Panc1 (cell line): ENCODE results near the gene CDC42EP3. TPM values are rescaled to one million over a fixed set of nuclear protein-coding genes. Genes with fewer than 3 reads are reported as not detected.

Experiments
- ATAC-seq: fragments of 200-7000 bp; cut with Tn5 transposase; 2 replicates; pipeline ENCODE4 v1.9.1; 2020; ENCODE audit warnings: mild to moderate bottlenecking, moderate library complexity
- BruUV-seq: library from RNA; stranded (reverse); fragments of 400-500 nt; replicated peaks from 2 replicates; lab custom pipeline; 2021; lab: Mats Ljungman, UMichigan
- CTCF ChIA-PET: fragments of 300-600 bp; sonication (Branson Sonifier 250); formaldehyde crosslinking; loops from one replicate; lab custom pipeline; 2022; ENCODE audit warnings: antibody characterized with exemption; lab: Charles Lee
- POLR2A ChIA-PET: fragments of 300-600 bp; sonication (Branson Sonifier 250); formaldehyde crosslinking; loops from one replicate; lab custom pipeline; 2022; ENCODE audit warnings: antibody characterized with exemption; lab: Charles Lee
- DNase-seq: peaks from one replicate; pipeline ENCODE4 v3.0.0-alpha.2; 2010; ENCODE audit warnings: low read depth, low spot score
- H3K27ac ChIP-seq: 2 replicates; pipeline ENCODE4 v1.5.1; 2011; ENCODE audit warnings: mild to moderate bottlenecking, low read length, inconsistent platforms
- H3K27me3 ChIP-seq: fragments of 200-500 bp; sonication (Bioruptor generic); 2 replicates; pipeline ENCODE4 v1.6.0; 2014; ENCODE audit warnings: low read length, inconsistent platforms; ENCODE audit not compliant: control insufficient read depth, insufficient read depth
- H3K36me3 ChIP-seq: fragments of 200-500 bp; sonication (Bioruptor generic); 2 replicates; pipeline ENCODE4 v1.5.1; 2014; ENCODE audit warnings: inconsistent platforms, mild to moderate bottlenecking, low read length, moderate library complexity; ENCODE audit not compliant: control insufficient read depth, insufficient read depth
- H3K4me1 ChIP-seq: 2 replicates; pipeline ENCODE4 v1.5.1; 2011; ENCODE audit warnings: inconsistent platforms, mild to moderate bottlenecking, low read length, moderate library complexity; ENCODE audit not compliant: control insufficient read depth, insufficient read depth
- H3K4me3 ChIP-seq, 2 experiments: 2 replicates each; pipeline ENCODE4 v1.5.1; 2011 to 2012; ENCODE audit warnings: low read depth in 2 of 2, low read length in 2 of 2, mild to moderate bottlenecking in 2 of 2, inconsistent platforms in 1 of 2, moderate library complexity in 1 of 2
- H3K9me3 ChIP-seq: fragments of 200-500 bp; sonication (Bioruptor generic); 2 replicates; pipeline ENCODE4 v1.5.1; 2014; ENCODE audit warnings: low read depth, mild to moderate bottlenecking, inconsistent platforms, low read length, moderate library complexity; ENCODE audit not compliant: control insufficient read depth, insufficient read depth
- CTCF ChIP-seq: fragments of 450-650 bp; IDR thresholded peaks from 2 replicates; pipeline ENCODE4 v1.5.1; 2017; ENCODE audit warnings: mild to moderate bottlenecking
- POLR2AphosphoS5 ChIP-seq: IDR thresholded peaks from 2 replicates; pipeline ENCODE4 v1.6.1; 2012; ENCODE audit warnings: mild to moderate bottlenecking, low read depth, low read length, moderate library complexity
- REST ChIP-seq, 2 experiments: IDR thresholded peaks; 2 replicates each; pipeline ENCODE4 v1.6.1; 2011 to 2012; ENCODE audit warnings: low read depth in 2 of 2, control low read depth in 1 of 2, low read length in 1 of 2, mild to moderate bottlenecking in 1 of 2, moderate library complexity in 1 of 2; ENCODE audit not compliant: insufficient read depth in 1 of 2
- SIN3A ChIP-seq: IDR thresholded peaks from 2 replicates; pipeline ENCODE4 v1.6.1; 2012; ENCODE audit warnings: low read depth, mild to moderate bottlenecking, low read length, moderate library complexity, borderline replicate concordance; ENCODE audit not compliant: insufficient read depth
- TCF7L2 ChIP-seq: IDR thresholded peaks from 2 replicates; pipeline ENCODE4 v1.6.1; 2011; ENCODE audit warnings: mild to moderate bottlenecking, low read depth, low read length, inconsistent platforms
- in situ Hi-C: cut with HindIII; loops from 2 replicates; pipeline ENCODE4 v1.10.0; 2016; ENCODE audit warnings: low sequenced_read_pairs, low pct_unique_long_range_greater_than_20kb
- intact Hi-C: fragments of 100-400 bp; cut with micrococcal nuclease; formaldehyde crosslinking; loops from one replicate; pipeline ENCODE4 v1.10.0; 2022; ENCODE audit not compliant: unreplicated experiment
- total RNA-seq: library from RNA; stranded (reverse); gene quantifications from one replicate; pipeline ENCODE4 v1.2.1, GENCODE V29; 2021; ENCODE audit not compliant: unreplicated experiment

CDC42EP3 gene
- total RNA-seq, 1 experiment from 2014 or later, result 6.1 TPM

GRCh38 chr2:37711308-37711731, 39.9 kb upstream of the CDC42EP3 start:
- in situ Hi-C loops (no loop called here), intact Hi-C loops (no loop called here)
- Histone ChIP-seq H3K36me3 (no peaks in the 10 kb centered on the region), H3K4me1 (no peaks in the 10 kb centered on the region), H3K9me3 (peaks cover 5% of the 10 kb centered on the region; the same call in 1 of the 2 replicates), H3K27me3 (no peaks in the 10 kb centered on the region), H3K27ac (no peak overlapping the region), H3K4me3 (no peak overlapping the region)
- DNase-seq, result no peak
- TF ChIP-seq CTCF (no peak), TCF7L2 (no peak), POLR2AphosphoS5 (no peak), REST (IDR thresholded peaks at IDR 0.05; ENCODE audit: insufficient read depth in 1 of 2, low read depth in 2 of 2, low read length in 1 of 2) (no peak), SIN3A (no peak)
- ATAC-seq, result peak; percentile 70
- POLR2A ChIA-PET, result no interaction called here
- no TSS peak for BruUV-seq
- CTCF ChIA-PET, result no interaction called here

- Histone ChIP-seq H3K27me3 (no peaks in the 10 kb centered on the region), H3K9me3 (no peaks in the 10 kb centered on the region), H3K4me1 (no peaks in the 10 kb centered on the region), H3K4me3 (no peak overlapping the region), H3K36me3 (no peaks in the 10 kb centered on the region), H3K27ac (no peak overlapping the region)
- BruUV-seq, result no TSS peak
- in situ Hi-C loops, result no loop called here
- no peak for TF ChIP-seq SIN3A
- no peak for TF ChIP-seq REST (IDR thresholded peaks at IDR 0.05; ENCODE audit: insufficient read depth in 1 of 2, low read depth in 2 of 2, low read length in 1 of 2)
- no peak for TF ChIP-seq TCF7L2
- TF ChIP-seq POLR2AphosphoS5, result no peak
- no peak for TF ChIP-seq CTCF
- intact Hi-C loops, result no loop called here
- no peak for ATAC-seq
- CTCF ChIA-PET, result no interaction called here
- DNase-seq, result no peak
- POLR2A ChIA-PET, result no interaction called here
Measured at GRCh38 chr2:37709111-37709510, 37.7 kb upstream of the CDC42EP3 start.
